Astrocyte (in vitro differentiated cells and primary cell): ENCODE results near the gene HIGD2B.

Experiments
- CTCF ChIP-seq: IDR thresholded peaks from 2 replicates; pipeline ENCODE4 v1.5.1; 2011; ENCODE audit warnings: low read depth, mild to moderate bottlenecking, inconsistent platforms, low read length, moderate library complexity; ENCODE audit not compliant: insufficient read depth
- EZH2 ChIP-seq: IDR thresholded peaks from 2 replicates; pipeline ENCODE4 v1.6.1; 2012; ENCODE audit warnings: mild to moderate bottlenecking, low read length, inconsistent platforms; ENCODE audit not compliant: insufficient read depth

GRCh38 chr15:72671525-72671924 lies 14.5 kb downstream of the HIGD2B start:
- TF ChIP-seq CTCF (no peak), EZH2 (no peak)
